HepG2 (cell line): Measurements from ENCODE around the gene KCNQ1OT1. TPM values are rescaled to one million over a fixed set of nuclear protein-coding genes. Genes with fewer than 3 reads are reported as not detected.

Experiments
- ATF2 ChIP-seq: sonication (generic); formaldehyde crosslinking; IDR thresholded peaks from 2 replicates; pipeline ENCODE4 v1.4.0; 2020; ENCODE audit warnings: missing genetic modification reagents
- CBFB ChIP-seq: sonication (generic); formaldehyde crosslinking; IDR thresholded peaks from 2 replicates; pipeline ENCODE4 v1.4.0; 2020; ENCODE audit warnings: missing genetic modification reagents
- ETS1 ChIP-seq: sonication (generic); formaldehyde crosslinking; IDR thresholded peaks from 2 replicates; pipeline ENCODE4 v1.4.0; 2020; ENCODE audit warnings: missing genetic modification reagents
- FOXO1 ChIP-seq: sonication (generic); formaldehyde crosslinking; IDR thresholded peaks from 2 replicates; pipeline ENCODE4 v1.4.0; 2020; ENCODE audit warnings: missing genetic modification reagents
- GATAD2A ChIP-seq: IDR thresholded peaks from 2 replicates; pipeline ENCODE4 v1.6.1; 2016
- HCFC1 ChIP-seq: fragments of 150-350 bp; IDR thresholded peaks from 2 replicates; pipeline ENCODE4 v1.6.1; 2014; ENCODE audit warnings: low read depth, low read length
- ISX ChIP-seq: sonication (generic); formaldehyde crosslinking; conservative IDR thresholded peaks from 2 replicates; pipeline ENCODE4 v1.5.0; 2020; ENCODE audit warnings: missing genetic modification reagents
- MBNL3 ChIP-seq: fragments of 250-450 bp; sonication (Bioruptor Pico); conservative IDR thresholded peaks from 2 replicates; pipeline ENCODE4 v1.8.0; 2022; ENCODE audit warnings: mild to moderate bottlenecking, inconsistent platforms
- NKX3-1 ChIP-seq: sonication (generic); formaldehyde crosslinking; IDR thresholded peaks from 2 replicates; pipeline ENCODE4 v1.5.0; 2020; ENCODE audit warnings: missing genetic modification reagents
- ONECUT2 ChIP-seq: sonication (generic); formaldehyde crosslinking; IDR thresholded peaks from 2 replicates; pipeline ENCODE4 v1.4.0; 2020; ENCODE audit warnings: missing genetic modification reagents
- SALL2 ChIP-seq: sonication (generic); formaldehyde crosslinking; IDR thresholded peaks from 2 replicates; pipeline ENCODE4 v1.8.1; 2023; ENCODE audit warnings: mild to moderate bottlenecking, missing genetic modification reagents, inconsistent platforms
- SPEN ChIP-seq: sonication (generic); formaldehyde crosslinking; IDR thresholded peaks from 2 replicates; pipeline ENCODE4 v1.5.1; 2020; ENCODE audit warnings: low read depth, mild to moderate bottlenecking, missing genetic modification reagents
- SRY ChIP-seq: sonication (generic); formaldehyde crosslinking; IDR thresholded peaks from 2 replicates; pipeline ENCODE4 v1.8.0; 2022; ENCODE audit warnings: mild to moderate bottlenecking, missing genetic modification reagents
- TBX2 ChIP-seq: sonication (generic); formaldehyde crosslinking; IDR thresholded peaks from 2 replicates; pipeline ENCODE4 v1.5.0; 2020; ENCODE audit warnings: missing genetic modification reagents, mild to moderate bottlenecking, borderline replicate concordance
- TERF1 ChIP-seq: sonication (generic); formaldehyde crosslinking; IDR thresholded peaks from 2 replicates; pipeline ENCODE4 v1.8.0; 2022; ENCODE audit warnings: mild to moderate bottlenecking, missing genetic modification reagents, moderate library complexity
- ZNF350 ChIP-seq: sonication (generic); formaldehyde crosslinking; IDR thresholded peaks from 2 replicates; pipeline ENCODE4 v1.4.0; 2020; ENCODE audit warnings: mild to moderate bottlenecking, low read depth, missing genetic modification reagents, borderline replicate concordance
- ZNF432 ChIP-seq: sonication (generic); formaldehyde crosslinking; IDR thresholded peaks from 2 replicates; pipeline ENCODE4 v1.5.0; 2020; ENCODE audit warnings: missing genetic modification reagents, mild to moderate bottlenecking, borderline replicate concordance
- ZNF496 ChIP-seq: sonication (generic); formaldehyde crosslinking; IDR thresholded peaks from 2 replicates; pipeline ENCODE4 v1.8.1; 2023; ENCODE audit warnings: mild to moderate bottlenecking, moderate library complexity, missing genetic modification reagents; ENCODE audit not compliant: insufficient replicate concordance
- ZNF616 ChIP-seq: sonication (generic); formaldehyde crosslinking; IDR thresholded peaks from 2 replicates; pipeline ENCODE4 v1.5.0; 2020; ENCODE audit warnings: low read depth, mild to moderate bottlenecking, missing genetic modification reagents
- ZNF639 ChIP-seq: conservative IDR thresholded peaks from 2 replicates; pipeline ENCODE4 v1.6.1; 2018; ENCODE audit warnings: missing genetic modification reagents
- ZNF652 ChIP-seq: IDR thresholded peaks from 2 replicates; pipeline ENCODE4 v1.6.1; 2016; ENCODE audit warnings: low read depth, borderline replicate concordance
- ZNF839 ChIP-seq: sonication (generic); formaldehyde crosslinking; IDR thresholded peaks from 2 replicates; pipeline ENCODE4 v1.4.0; 2020; ENCODE audit warnings: missing genetic modification reagents, mild to moderate bottlenecking, borderline replicate concordance
- polyA plus RNA-seq, 8 experiments: library from polyadenylated mRNA; depleted of rRNA in 3 of 8; stranded (reverse) in 7 of 8; unstranded in 1 of 8; fragments of >200 nt; fragmentation: Illumina TruSeq in 4 of 8; extraction: Trizol in 4 of 8; gene quantifications; 2 replicates each; pipeline versions ENCODE4 v1.2.1 to v1.2.3, GENCODE V29; 2011 to 2016; ENCODE audit warnings: low read depth in 4 of 8, missing spikeins in 1 of 8, mixed read lengths in 1 of 8; ENCODE audit not compliant: insufficient read depth in 1 of 8
- total RNA-seq, 5 experiments: library from RNA; depleted of rRNA; stranded (reverse); fragments of >200 nt; fragmentation: Illumina TruSeq; extraction: Trizol; gene quantifications; 2 replicates each; pipeline ENCODE4 v1.2.3, GENCODE V29; 2016; ENCODE audit warnings: low read depth in 1 of 5
- TF ChIP-seq, protein P1 (sequence below): sonication (generic); formaldehyde crosslinking; IDR thresholded peaks from 2 replicates; pipeline ENCODE4 v1.5.1; 2020; ENCODE audit warnings: missing genetic modification reagents, mild to moderate bottlenecking, borderline replicate concordance
- TF ChIP-seq, protein P2 (sequence below): IDR thresholded peaks from 2 replicates; pipeline ENCODE4 v1.6.1; 2016; ENCODE audit warnings: mild to moderate bottlenecking, missing biosample characterization, missing genetic modification reagents

The KCNQ1OT1 gene
- total and polyA plus RNA-seq, 2 of the 13 experiments (the other 11 are each of a cell fraction or from before 2014, with no cell fraction given): 1.3 to 18.9 TPM

- peak; percentile 73 for TF ChIP-seq CBFB (CRISPR knock-in tag)
- no peak; the same call in 1 of the 2 replicates for TF ChIP-seq SPEN (CRISPR knock-in tag)
- TF ChIP-seq ONECUT2 (CRISPR knock-in tag): 0 out of 2 replicates have a peak, but pooled peaks have one; percentile 26
- TF ChIP-seq SRY (CRISPR knock-in tag): no peak
- TF ChIP-seq, protein P1, sequence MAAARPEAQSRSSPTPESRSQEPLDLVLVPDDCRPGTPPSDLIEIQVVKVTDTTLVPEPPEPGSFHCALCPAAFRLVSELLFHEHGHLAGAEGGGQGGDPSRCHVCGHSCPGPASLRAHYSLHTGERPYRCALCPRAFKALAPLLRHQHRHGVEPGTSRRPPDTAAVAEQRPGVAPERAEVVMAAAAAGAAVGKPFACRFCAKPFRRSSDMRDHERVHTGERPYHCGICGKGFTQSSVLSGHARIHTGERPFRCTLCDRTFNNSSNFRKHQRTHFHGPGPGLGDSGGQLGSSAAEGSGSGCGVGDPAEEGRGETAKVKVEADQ (CRISPR knock-in tag): peak; percentile 75; the same call in 1 of the 2 replicates
- no peak for TF ChIP-seq ZNF616 (CRISPR knock-in tag)
- TF ChIP-seq ZNF432 (CRISPR knock-in tag): no peak
- no peak for TF ChIP-seq ZNF839 (CRISPR knock-in tag)
- TF ChIP-seq FOXO1 (CRISPR knock-in tag): peak; percentile 89
- TF ChIP-seq, protein P2, sequence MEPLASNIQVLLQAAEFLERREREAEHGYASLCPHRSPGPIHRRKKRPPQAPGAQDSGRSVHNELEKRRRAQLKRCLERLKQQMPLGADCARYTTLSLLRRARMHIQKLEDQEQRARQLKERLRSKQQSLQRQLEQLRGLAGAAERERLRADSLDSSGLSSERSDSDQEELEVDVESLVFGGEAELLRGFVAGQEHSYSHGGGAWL (CRISPR knock-in tag): no peak
- TF ChIP-seq GATAD2A (CRISPR knock-in tag): peak; percentile 91
- TF ChIP-seq ISX (CRISPR knock-in tag): no peak
- peak; percentile 100 for TF ChIP-seq TBX2
- no peak; the same call in 1 of the 2 replicates for TF ChIP-seq ZNF639 (CRISPR knock-in tag)
- TF ChIP-seq ZNF350 (CRISPR knock-in tag): peak; percentile 82; the same call in 1 of the 2 replicates
- TF ChIP-seq ETS1 (CRISPR knock-in tag): no peak
- no peak for TF ChIP-seq ZNF652 (CRISPR knock-in tag)
- TF ChIP-seq NKX3-1: peak; percentile 48; the same call in 1 of the 2 replicates
- TF ChIP-seq TERF1 (CRISPR knock-in tag): no peak
- no peak for TF ChIP-seq HCFC1
- peak; percentile 52; the same call in 1 of the 2 replicates for TF ChIP-seq SALL2 (CRISPR knock-in tag)
- TF ChIP-seq ZNF496 (CRISPR knock-in tag): no peak
- no peak for TF ChIP-seq MBNL3
- no peak for TF ChIP-seq ATF2 (CRISPR knock-in tag)
Observed at GRCh38 chr11:2728663-2729332, 29.0 kb upstream of the KCNQ1OT1 start (continued).
